SU-DHL-6 (cell line): ENCODE results near the gene SUGCT.

Experiments
- H2AFZ ChIP-seq: fragments of 200-600 bp; sonication (generic); 2 replicates; pipeline ENCODE4 v1.6.1; 2014; ENCODE audit warnings: low read depth, mild to moderate bottlenecking, moderate library complexity, mixed read lengths, antibody characterized with exemption, low read length; ENCODE audit not compliant: severe bottlenecking
- H3F3A ChIP-seq: fragments of 200-600 bp; shearing (Covaris generic); 2 replicates; pipeline ENCODE4 v1.6.0; 2016; ENCODE audit warnings: antibody characterized with exemption, mild to moderate bottlenecking; ENCODE audit not compliant: insufficient read depth
- H3K27ac ChIP-seq: fragments of 200-600 bp; sonication (generic); 2 replicates; pipeline ENCODE4 v1.5.1; 2016; ENCODE audit warnings: low read depth, mild to moderate bottlenecking, low read length, moderate library complexity, mixed read lengths
- H3K27me3 ChIP-seq: fragments of 200-600 bp; sonication (generic), shearing (Covaris generic); 2 replicates; pipeline ENCODE4 v1.6.0; 2014; ENCODE audit warnings: mild to moderate bottlenecking, low read length
- H3K36me3 ChIP-seq: fragments of 200-600 bp; sonication (generic); 2 replicates; pipeline ENCODE4 v1.6.1; 2014; ENCODE audit warnings: mild to moderate bottlenecking, low read length, mixed read lengths
- H3K4me2 ChIP-seq: fragments of 300-600, 200-600 bp; shearing (Covaris generic), sonication (generic); 2 replicates; pipeline ENCODE4 v1.6.0; 2014; ENCODE audit warnings: low read length, low read depth, mild to moderate bottlenecking; ENCODE audit not compliant: poor library complexity, severe bottlenecking
- H3K4me3 ChIP-seq: fragments of 200-600 bp; sonication (generic); 2 replicates; pipeline ENCODE4 v1.5.1; 2014; ENCODE audit warnings: antibody characterized with exemption, low read length, mild to moderate bottlenecking, mixed read lengths; ENCODE audit not compliant: insufficient read depth, poor library complexity, severe bottlenecking
- H3K79me2 ChIP-seq: fragments of 200-600 bp; sonication (generic); 2 replicates; pipeline ENCODE4 v1.6.1; 2014; ENCODE audit warnings: mild to moderate bottlenecking, low read length, moderate library complexity; ENCODE audit not compliant: insufficient read depth
- H3K9ac ChIP-seq: fragments of 200-600 bp; sonication (generic); 2 replicates; pipeline ENCODE4 v1.7.0; 2014; ENCODE audit warnings: mild to moderate bottlenecking, low read length
- H3K9me2 ChIP-seq: fragments of 200-600 bp; sonication (generic); replicated peaks from 2 replicates; pipeline ENCODE4 v1.6.1; 2014; ENCODE audit warnings: low read length; ENCODE audit not compliant: insufficient read depth
- H3K9me3 ChIP-seq: fragments of 200-600 bp; sonication (generic); 2 replicates; pipeline ENCODE4 v1.6.1; 2014; ENCODE audit warnings: low read length, mixed read lengths; ENCODE audit not compliant: insufficient read depth
- H4K20me1 ChIP-seq: fragments of 200-600 bp; sonication (generic); 2 replicates; pipeline ENCODE4 v1.6.1; 2014; ENCODE audit warnings: low read depth, mild to moderate bottlenecking, antibody characterized with exemption, low read length, moderate library complexity, mixed read lengths
- EZH2phosphoT487 ChIP-seq: fragments of 200-600 bp; sonication (generic), shearing (Covaris generic); conservative IDR thresholded peaks from 2 replicates; pipeline ENCODE4 v1.6.1; 2018; ENCODE audit warnings: mild to moderate bottlenecking, antibody characterized with exemption, low read length, moderate library complexity, mixed read lengths
- TF ChIP-seq, protein P1 (sequence below): fragments of 200-600 bp; sonication (generic); IDR thresholded peaks from one replicate; pipeline ENCODE4 v1.5.1; 2017; ENCODE audit warnings: antibody characterized with exemption, mild to moderate bottlenecking, low read length, moderate library complexity; ENCODE audit not compliant: insufficient read depth, poor library complexity, severe bottlenecking

SUGCT gene

DNA sequence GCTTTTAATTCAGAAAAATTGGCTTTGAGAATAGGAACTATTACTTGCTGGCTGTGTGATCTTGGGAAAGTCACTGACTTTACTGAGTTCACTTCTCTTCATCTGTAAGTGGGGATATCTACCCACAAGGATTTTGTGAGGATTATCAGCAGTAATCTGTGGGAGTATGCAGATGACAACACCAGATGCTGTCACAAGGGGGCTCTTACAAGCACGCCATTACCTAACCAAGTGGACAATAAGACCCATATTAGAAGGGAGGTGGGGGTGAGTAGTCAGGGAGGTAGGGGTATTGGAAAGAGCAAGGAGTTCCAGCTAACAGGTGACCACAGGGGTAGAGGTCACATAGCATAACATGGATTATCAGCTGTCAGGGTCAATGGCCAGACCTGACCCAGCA, 569.4 kb downstream of the SUGCT start:
- H3K79me2 ChIP-seq: no peaks in the 10 kb centered on the region
- H3K4me3 ChIP-seq: no peak overlapping the region
- H3K27me3 ChIP-seq: no peaks in the 10 kb centered on the region
- H3F3A ChIP-seq: no peaks in the 10 kb centered on the region
- H3K9me2 ChIP-seq: no peaks in the 10 kb centered on the region
- H3K9me3 ChIP-seq: no peaks in the 10 kb centered on the region
- H4K20me1 ChIP-seq: no peaks in the 10 kb centered on the region
- no peak overlapping the region for H2AFZ ChIP-seq
- H3K36me3 ChIP-seq: no peaks in the 10 kb centered on the region
- H3K27ac ChIP-seq: no peak overlapping the region
- H3K9ac ChIP-seq: no peak overlapping the region
- H3K4me2 ChIP-seq: no peak overlapping the region
- TF ChIP-seq EZH2phosphoT487: no peak
- TF ChIP-seq, protein P1, sequence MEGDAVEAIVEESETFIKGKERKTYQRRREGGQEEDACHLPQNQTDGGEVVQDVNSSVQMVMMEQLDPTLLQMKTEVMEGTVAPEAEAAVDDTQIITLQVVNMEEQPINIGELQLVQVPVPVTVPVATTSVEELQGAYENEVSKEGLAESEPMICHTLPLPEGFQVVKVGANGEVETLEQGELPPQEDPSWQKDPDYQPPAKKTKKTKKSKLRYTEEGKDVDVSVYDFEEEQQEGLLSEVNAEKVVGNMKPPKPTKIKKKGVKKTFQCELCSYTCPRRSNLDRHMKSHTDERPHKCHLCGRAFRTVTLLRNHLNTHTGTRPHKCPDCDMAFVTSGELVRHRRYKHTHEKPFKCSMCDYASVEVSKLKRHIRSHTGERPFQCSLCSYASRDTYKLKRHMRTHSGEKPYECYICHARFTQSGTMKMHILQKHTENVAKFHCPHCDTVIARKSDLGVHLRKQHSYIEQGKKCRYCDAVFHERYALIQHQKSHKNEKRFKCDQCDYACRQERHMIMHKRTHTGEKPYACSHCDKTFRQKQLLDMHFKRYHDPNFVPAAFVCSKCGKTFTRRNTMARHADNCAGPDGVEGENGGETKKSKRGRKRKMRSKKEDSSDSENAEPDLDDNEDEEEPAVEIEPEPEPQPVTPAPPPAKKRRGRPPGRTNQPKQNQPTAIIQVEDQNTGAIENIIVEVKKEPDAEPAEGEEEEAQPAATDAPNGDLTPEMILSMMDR: peak; percentile 11

DNA sequence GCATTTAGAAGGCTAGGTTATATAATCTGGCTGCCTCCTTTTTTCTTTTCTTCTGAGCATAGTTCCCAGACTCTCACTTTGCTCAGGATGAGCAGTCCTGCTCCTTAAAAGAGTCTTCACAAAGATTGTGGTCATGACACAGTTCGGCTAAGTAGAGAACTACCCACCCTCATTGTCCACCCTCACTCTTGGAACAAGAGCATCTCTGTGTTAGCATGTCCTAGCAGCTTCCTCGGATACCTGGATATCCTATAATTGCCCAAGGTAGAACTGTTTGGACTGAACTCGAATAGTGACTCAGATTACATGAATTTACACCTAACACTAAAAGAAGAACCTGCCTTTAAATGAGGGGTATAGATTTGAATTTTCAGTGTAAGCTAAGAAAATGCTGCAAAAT, 572.0 kb downstream of the SUGCT start:
- no peak overlapping the region for H3K4me2 ChIP-seq
- no peak overlapping the region for H3K9ac ChIP-seq
- no peaks in the 10 kb centered on the region for H3F3A ChIP-seq
- H3K27me3 ChIP-seq: no peaks in the 10 kb centered on the region
- TF ChIP-seq, protein P1: no peak
- no peak for TF ChIP-seq EZH2phosphoT487
- H3K27ac ChIP-seq: no peak overlapping the region
- H3K79me2 ChIP-seq: no peaks in the 10 kb centered on the region
- no peaks in the 10 kb centered on the region for H3K9me2 ChIP-seq
- no peaks in the 10 kb centered on the region for H3K36me3 ChIP-seq
- H4K20me1 ChIP-seq: no peaks in the 10 kb centered on the region
- H2AFZ ChIP-seq: no peak overlapping the region
- H3K4me3 ChIP-seq: no peak overlapping the region
- no peaks in the 10 kb centered on the region for H3K9me3 ChIP-seq

DNA sequence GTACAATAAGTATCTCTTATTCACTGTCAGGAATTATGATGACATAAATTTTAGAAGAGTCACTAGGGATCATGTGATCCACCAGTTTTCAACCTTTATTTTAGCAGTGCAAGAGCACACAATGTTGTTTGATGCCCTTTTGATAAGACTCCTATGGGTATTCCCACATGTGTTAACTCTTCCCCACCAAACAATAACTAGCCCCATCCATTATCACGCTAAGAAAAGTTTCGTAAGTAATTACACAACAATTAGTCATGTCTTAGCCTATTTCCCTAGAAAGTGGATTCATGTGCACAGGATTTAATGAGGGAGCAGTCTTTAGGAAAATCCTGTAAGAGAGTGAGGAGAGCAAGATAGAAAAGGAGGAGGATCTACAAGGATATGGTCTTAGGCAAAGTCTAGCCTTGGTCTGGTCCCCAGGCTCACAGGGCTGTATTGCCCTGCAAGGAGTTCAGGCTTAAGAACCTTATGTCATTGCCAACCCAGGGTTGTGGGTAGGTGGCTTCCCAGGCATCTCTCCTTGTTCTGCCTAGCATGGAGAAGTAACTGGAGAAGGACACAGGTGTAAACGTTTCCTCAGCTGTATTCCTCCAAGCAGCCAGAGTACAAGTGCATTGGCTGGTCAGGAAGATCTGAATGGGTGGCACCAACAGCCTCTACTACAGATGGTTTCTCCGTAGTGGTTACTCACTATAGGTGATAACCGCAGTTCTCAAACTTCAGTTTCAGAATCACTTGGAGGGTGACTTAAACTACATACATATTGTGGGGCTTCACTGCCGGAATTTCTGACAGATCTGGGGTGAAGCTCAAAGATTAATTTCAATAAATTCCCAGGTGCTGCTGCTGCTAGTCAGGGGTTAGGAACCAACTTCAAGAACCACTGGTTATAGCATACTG, 574.5 kb downstream of the SUGCT start:
- no peaks in the 10 kb centered on the region for H3K79me2 ChIP-seq
- H3K4me2 ChIP-seq: no peak overlapping the region
- no peaks in the 10 kb centered on the region for H4K20me1 ChIP-seq

More for the DNA sequence above, 574.5 kb downstream of the SUGCT start:
- no peaks in the 10 kb centered on the region for H3F3A ChIP-seq
- H2AFZ ChIP-seq: no peak overlapping the region
- H3K9me3 ChIP-seq: no peaks in the 10 kb centered on the region
- H3K27ac ChIP-seq: no peak overlapping the region
- no peaks in the 10 kb centered on the region for H3K36me3 ChIP-seq
- TF ChIP-seq, protein P1: no peak
- TF ChIP-seq EZH2phosphoT487: no peak
- no peaks in the 10 kb centered on the region for H3K27me3 ChIP-seq
- no peak overlapping the region for H3K9ac ChIP-seq
- H3K9me2 ChIP-seq: no peaks in the 10 kb centered on the region
- no peak overlapping the region for H3K4me3 ChIP-seq
